Tibial artery (tissue), 4 donors: ENCODE results near the gene KMT2D.
"Not testable (repeated sequence)": the region's sequence is repeated elsewhere in the genome, so short reads cannot be mapped to it uniquely, and the experiment has no call there.

Source experiments
- DNase-seq, 2 donors: peaks; one replicate each; pipeline ENCODE4 v3.0.0-alpha.2; 2019
- H3K27ac ChIP-seq, 2 donors: fragments of 200-600 bp; sonication (generic) in 1 of 2; 1 replicate in 1 of 2; 2 replicates in 1 of 2; pipeline ENCODE4 v1.5.1; 2018 to 2019; ENCODE audit warnings: mild to moderate bottlenecking in 1 of 2
- H3K27me3 ChIP-seq, 2 donors: fragments of 200-600 bp; sonication (generic) in 1 of 2; one replicate each; pipeline versions ENCODE4 v1.5.1 to v1.6.0; 2016 to 2019
- H3K36me3 ChIP-seq, 3 donors: fragments of 200-600 bp; sonication (generic) in 2 of 3; one replicate each; pipeline ENCODE4 v1.5.1; 2016 to 2019; ENCODE audit warnings: mild to moderate bottlenecking in 2 of 3
- H3K4me1 ChIP-seq, 4 donors: fragments of 200-600 bp; sonication (generic) in 2 of 4; 1 replicate in 3 of 4; 2 replicates in 1 of 4; pipeline ENCODE4 v1.5.1; 2016 to 2019
- H3K4me3 ChIP-seq, 2 donors: fragments of 200-600 bp; sonication (generic) in 1 of 2; 1 replicate in 1 of 2; 2 replicates in 1 of 2; pipeline ENCODE4 v1.5.1; 2018 to 2019; ENCODE audit warnings: mild to moderate bottlenecking in 2 of 2
- H3K9me3 ChIP-seq, 3 donors: fragments of 200-600 bp; sonication (generic) in 1 of 3; one replicate each; pipeline ENCODE4 v1.5.1; 2016 to 2019
- intact Hi-C: fragments of 100-400 bp; cut with DNase I; formaldehyde crosslinking; loops from one replicate; pipeline ENCODE4 v1.15.0; 2023; ENCODE audit warnings: low total_unique reads
- TF ChIP-seq, protein P1 (sequence below), 2 experiments: fragments of 200-600 bp in 1 of 2; fragments of 450-650 bp in 1 of 2; IDR thresholded peaks; one replicate each; pipeline ENCODE4 v1.5.1; 2017 to 2019; ENCODE audit warnings: antibody characterized with exemption in 2 of 2, mild to moderate bottlenecking in 1 of 2, moderate library complexity in 1 of 2

KMT2D gene

DNA sequence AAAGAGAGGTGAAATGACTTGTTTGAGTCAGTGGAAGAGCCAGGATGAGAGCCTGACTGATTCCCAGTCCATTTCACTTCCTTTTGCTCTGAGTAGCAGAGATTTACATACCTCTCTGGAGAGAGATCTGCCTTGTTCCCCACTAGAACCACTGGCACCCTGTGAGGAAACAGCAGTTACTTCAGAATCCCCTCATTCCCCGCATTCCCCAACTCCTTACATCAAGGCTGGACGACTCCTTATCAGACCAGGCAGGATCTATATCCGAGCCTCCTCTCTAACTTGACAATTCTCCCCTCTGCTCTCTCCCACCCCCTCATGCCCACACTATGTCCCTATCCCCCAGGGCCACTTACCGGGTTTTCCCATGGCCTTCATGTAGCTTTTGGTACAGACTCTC, 5.5 kb upstream of the KMT2D start:
- H3K36me3 ChIP-seq: no peaks in the 10 kb centered on the region
- intact Hi-C loops: loop anchor here (10.0 kb wide), 1 partner anchor 49 kb away; the partner anchor contains the start of gene LMBR1L
- H3K4me1 ChIP-seq: peaks cover 0 to 26% (median 15%) of the 10 kb centered on the region in 4 donors
- no peak overlapping the region for H3K4me3 ChIP-seq
- H3K27me3 ChIP-seq: no peaks in the 10 kb centered on the region
- H3K9me3 ChIP-seq: no peaks in the 10 kb centered on the region
- H3K27ac ChIP-seq: no peak overlapping the region
- DNase-seq: no peak
- TF ChIP-seq, protein P1, sequence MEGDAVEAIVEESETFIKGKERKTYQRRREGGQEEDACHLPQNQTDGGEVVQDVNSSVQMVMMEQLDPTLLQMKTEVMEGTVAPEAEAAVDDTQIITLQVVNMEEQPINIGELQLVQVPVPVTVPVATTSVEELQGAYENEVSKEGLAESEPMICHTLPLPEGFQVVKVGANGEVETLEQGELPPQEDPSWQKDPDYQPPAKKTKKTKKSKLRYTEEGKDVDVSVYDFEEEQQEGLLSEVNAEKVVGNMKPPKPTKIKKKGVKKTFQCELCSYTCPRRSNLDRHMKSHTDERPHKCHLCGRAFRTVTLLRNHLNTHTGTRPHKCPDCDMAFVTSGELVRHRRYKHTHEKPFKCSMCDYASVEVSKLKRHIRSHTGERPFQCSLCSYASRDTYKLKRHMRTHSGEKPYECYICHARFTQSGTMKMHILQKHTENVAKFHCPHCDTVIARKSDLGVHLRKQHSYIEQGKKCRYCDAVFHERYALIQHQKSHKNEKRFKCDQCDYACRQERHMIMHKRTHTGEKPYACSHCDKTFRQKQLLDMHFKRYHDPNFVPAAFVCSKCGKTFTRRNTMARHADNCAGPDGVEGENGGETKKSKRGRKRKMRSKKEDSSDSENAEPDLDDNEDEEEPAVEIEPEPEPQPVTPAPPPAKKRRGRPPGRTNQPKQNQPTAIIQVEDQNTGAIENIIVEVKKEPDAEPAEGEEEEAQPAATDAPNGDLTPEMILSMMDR (IDR thresholded peaks at IDR 0.05): no peak

GRCh38 chr12:49064767-49065152, 4.2 kb upstream of the KMT2D start:
- no peak for DNase-seq
- H3K9me3 ChIP-seq: no peaks in the 10 kb centered on the region
- no peak overlapping the region for H3K4me3 ChIP-seq
- H3K27ac ChIP-seq: no peak overlapping the region
- peaks cover 0 to 18% (median 9%) of the 10 kb centered on the region in 4 donors for H3K4me1 ChIP-seq
- no peaks in the 10 kb centered on the region for H3K27me3 ChIP-seq
- H3K36me3 ChIP-seq: peaks cover 0 to 4% (median 0%) of the 10 kb centered on the region in 3 donors
- intact Hi-C loops: loop anchor here (10.0 kb wide), 1 partner anchor 50 kb away; the partner anchor contains the start of gene LMBR1L
- TF ChIP-seq, protein P1 (IDR thresholded peaks at IDR 0.05): no peak

GRCh38 chr12:49061916-49062315, 1.3 kb upstream of the KMT2D start:
- not testable (repeated sequence) for H3K27ac ChIP-seq, H3K27me3 ChIP-seq, H3K9me3 ChIP-seq, DNase-seq, H3K4me3 ChIP-seq, H3K36me3 ChIP-seq
- intact Hi-C loops: loop anchor here (10.0 kb wide), 1 partner anchor 53 kb away; the partner anchor contains the start of gene LMBR1L
- peaks cover 0 to 33% (median 24%) of the 10 kb centered on the region in 4 donors for H3K4me1 ChIP-seq

GRCh38 chr12:49061157-49061650, 610 bp upstream of the KMT2D start:
- intact Hi-C loops: loop anchor here (10.0 kb wide), 1 partner anchor 54 kb away; the partner anchor contains the start of gene LMBR1L

GRCh38 chr12:49059299-49060171, 1.1 kb downstream of the KMT2D start:
- H3K4me1 ChIP-seq: peaks cover 0 to 53% (median 44%) of the 10 kb centered on the region in 4 donors
- peaks cover 0 to 8% (median 8%) of the 10 kb centered on the region in 3 donors for H3K36me3 ChIP-seq
- no peaks in the 10 kb centered on the region for H3K9me3 ChIP-seq
- no peaks in the 10 kb centered on the region for H3K27me3 ChIP-seq
- peak overlapping the region; percentile 98 to 99 for H3K4me3 ChIP-seq
- DNase-seq: no peak
- intact Hi-C loops: loop anchor here (5.0 to 10.0 kb wide), 2 partner anchors 55 to 393 kb away; partner anchors contain the start of gene LMBR1L
- H3K27ac ChIP-seq: peak overlapping the region; percentile 93 to 97
- TF ChIP-seq, protein P1 (IDR thresholded peaks at IDR 0.05): no peak

More at GRCh38 chr12:49061157-49061650, 610 bp upstream of the KMT2D start:
- TF ChIP-seq, protein P1 (IDR thresholded peaks at IDR 0.05): no peak
- DNase-seq: no peak
- Histone ChIP-seq H3K9me3 (no peaks in the 10 kb centered on the region), H3K36me3 (peaks cover 0 to 4% (median 0%) of the 10 kb centered on the region in 3 donors), H3K27ac (peak overlapping the region; percentile 93 to 97), H3K4me3 (peak overlapping the region; percentile 98 to 99), H3K27me3 (no peaks in the 10 kb centered on the region), H3K4me1 (peaks cover 0 to 40% (median 31%) of the 10 kb centered on the region in 4 donors)

GRCh38 chr12:49059045-49059298, 1.6 kb downstream of the KMT2D start:
- peak overlapping the region; percentile 98 to 99 for H3K4me3 ChIP-seq
- intact Hi-C loops: loop anchor here (5.0 kb wide), 1 partner anchor 393 kb away; no protein-coding TSS in a partner anchor
- DNase-seq: no peak
- H3K9me3 ChIP-seq: no peaks in the 10 kb centered on the region
- H3K4me1 ChIP-seq: peaks cover 0 to 53% (median 44%) of the 10 kb centered on the region in 4 donors
- no peaks in the 10 kb centered on the region for H3K27me3 ChIP-seq
- TF ChIP-seq, protein P1 (IDR thresholded peaks at IDR 0.05): no peak
- H3K36me3 ChIP-seq: peaks cover 0 to 14% (median 13%) of the 10 kb centered on the region in 3 donors
- H3K27ac ChIP-seq: peak overlapping the region; percentile 93 to 97
